Stimulated activated CD8-positive, alpha-beta memory T cell treated with anti-CD3 and anti-CD28 coated beads, Interleukin-4, amount 100 ng/mL, for 4 hours (primary cell): ENCODE results near the gene NCOA6.

ENCODE experiments used
- DNase-seq, 2 donors: peaks; one replicate each; pipeline ENCODE4 v3.0.0-alpha.2; 2020; ENCODE audit warnings: low read depth in 2 of 2, low spot score in 1 of 2

Gene NCOA6

GRCh38 chr20:34825530-34826362 is at the start of gene NCOA6:
TSS of gene NCOA6 (minus strand) at chr20:34825651. CDS start at chr20:34782355, 43,296 bp downstream.
- DNase-seq: peak; percentile 69 to 76

- DNase-seq: no peak
These were observed 48.7 kb upstream of the NCOA6 start for GRCh38 chr20:34874094-34874654.

- DNase-seq: no peak
These were observed 48.2 kb upstream of the NCOA6 start for GRCh38 chr20:34873583-34874093.

GRCh38 chr20:34872622-34873224 is 47.3 kb upstream of the NCOA6 start, which contains the start of gene GGT7:
TSS of gene GGT7 (minus strand) at chr20:34872856. CDS start at chr20:34872815, 41 bp downstream.
- DNase-seq: peak; percentile 71 to 77

GRCh38 chr20:34871966-34872621 is 46.6 kb upstream of the NCOA6 start:
- DNase-seq: no peak

- DNase-seq: no peak
These were observed 46.0 kb upstream of the NCOA6 start for GRCh38 chr20:34871320-34871926.

- no peak for DNase-seq
These were observed 38.8 kb upstream of the NCOA6 start for GRCh38 chr20:34864216-34864615.

GRCh38 chr20:34863421-34863965 is 38.0 kb upstream of the NCOA6 start:
- no peak for DNase-seq

- DNase-seq: no peak
These were observed 37.3 kb upstream of the NCOA6 start for GRCh38 chr20:34862724-34863123.

- no peak for DNase-seq
These were observed 36.1 kb upstream of the NCOA6 start for GRCh38 chr20:34861386-34862084.

- DNase-seq: no peak
These were observed 34.5 kb upstream of the NCOA6 start for GRCh38 chr20:34859826-34860545.

GRCh38 chr20:34859367-34859766 is 33.9 kb upstream of the NCOA6 start:
- no peak for DNase-seq

GRCh38 chr20:34852298-34852697 is 26.8 kb upstream of the NCOA6 start:
- no peak for DNase-seq

GRCh38 chr20:34850969-34851368 is 25.5 kb upstream of the NCOA6 start:
- DNase-seq: no peak

GRCh38 chr20:34849778-34850177 is 24.3 kb upstream of the NCOA6 start:
- DNase-seq: no peak

- DNase-seq: no peak
These were observed 23.1 kb upstream of the NCOA6 start for GRCh38 chr20:34848597-34848996.

GRCh38 chr20:34843421-34843820 is 18.0 kb upstream of the NCOA6 start:
- no peak for DNase-seq

GRCh38 chr20:34842143-34842542 is 16.7 kb upstream of the NCOA6 start:
- DNase-seq: no peak

GRCh38 chr20:34834459-34834893 is 9.0 kb upstream of the NCOA6 start:
- no peak for DNase-seq
